SIG-M5 treated with dmso at 0.1 percent for 504 hours (cell line): ENCODE results near the gene SCEL.

Experiments used
- DNase-seq: peaks from one replicate; lab custom pipeline; 2025; ENCODE audit not compliant: unreplicated experiment; lab: John Stamatoyannopoulos, UW

SCEL gene

DNA sequence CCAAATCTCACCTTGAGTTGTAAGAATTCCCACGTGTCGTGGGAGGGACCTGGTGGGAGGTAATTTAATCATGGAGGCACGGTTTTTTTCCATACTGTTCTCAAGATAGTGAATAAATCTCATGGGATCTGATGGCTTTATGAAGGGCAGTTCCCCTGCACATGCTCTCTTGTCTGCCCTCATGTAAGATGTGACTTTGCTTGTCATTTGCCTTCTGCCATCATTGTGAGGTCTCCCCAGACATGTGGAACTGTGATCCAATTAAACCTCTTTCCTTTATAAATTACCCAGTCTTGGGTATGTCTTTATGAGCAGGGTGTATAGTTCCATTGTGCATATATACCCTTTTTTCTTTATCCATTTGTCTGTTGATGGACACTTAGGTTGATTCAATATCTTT lies 13.1 kb downstream of the SCEL start:
- DNase-seq = no peak

DNA sequence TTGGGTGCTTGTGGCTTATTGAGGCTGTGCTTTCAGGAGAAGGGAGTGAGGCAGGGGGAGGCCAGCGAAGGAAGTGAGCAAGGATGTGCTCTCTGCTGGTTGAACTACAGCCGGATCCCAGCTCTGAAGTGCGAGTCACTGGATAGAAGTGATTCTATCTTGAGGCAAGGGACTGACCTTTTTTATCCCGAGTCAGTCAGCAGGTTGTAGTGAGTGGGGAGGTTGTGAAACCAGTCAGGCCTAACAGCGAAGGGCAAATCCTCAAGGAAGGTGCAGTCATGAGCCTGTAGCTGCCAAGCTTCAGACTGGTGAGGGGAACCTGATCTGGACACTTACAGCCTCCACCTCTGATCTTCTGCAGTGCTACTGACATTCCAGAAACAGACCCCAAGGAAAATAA lies 18.6 kb downstream of the SCEL start:
- DNase-seq = no peak

- no peak for DNase-seq
Observed at GRCh38 chr13:77555246-77555645, 19.7 kb downstream of the SCEL start.

DNA sequence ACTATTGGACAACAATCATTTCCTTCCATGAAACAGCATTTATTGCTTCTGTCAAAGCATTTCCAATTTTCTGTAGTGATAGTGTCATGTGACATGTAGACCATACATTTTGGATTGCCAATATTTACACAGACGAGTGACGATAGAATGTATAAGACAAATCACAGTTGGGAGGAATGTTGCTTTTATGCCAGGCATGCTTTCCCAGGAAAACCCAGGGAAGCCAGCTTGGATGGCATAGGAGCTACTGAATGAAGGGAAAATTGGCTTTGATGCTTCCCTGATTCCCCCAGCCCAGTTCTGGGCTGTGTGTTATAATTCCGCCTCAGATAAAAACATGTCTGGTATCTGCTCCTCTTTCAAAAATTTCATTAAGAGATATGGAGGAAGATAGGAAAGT lies 22.5 kb downstream of the SCEL start:
- DNase-seq = no peak

- peak; percentile 8 for DNase-seq
Observed at GRCh38 chr13:77563111-77563510, 27.6 kb downstream of the SCEL start.

DNA sequence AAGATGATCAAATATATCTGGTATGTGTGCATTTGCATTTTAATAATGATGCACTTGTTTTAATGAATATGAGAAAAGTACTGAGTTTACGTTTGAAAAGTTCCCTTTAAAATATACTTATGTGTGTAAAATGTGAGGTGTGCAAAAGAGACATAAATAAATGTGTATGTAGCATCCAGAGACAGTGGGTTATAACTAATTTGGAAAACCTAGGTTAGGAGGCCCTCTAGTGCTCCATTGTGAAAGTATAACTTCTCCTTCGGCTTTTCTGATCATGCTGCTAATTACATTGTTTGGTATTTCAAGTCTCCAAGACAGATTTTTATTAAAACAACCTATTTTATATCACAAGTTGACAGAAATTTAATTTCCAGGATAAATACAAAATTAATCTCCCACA lies 30.1 kb downstream of the SCEL start:
- DNase-seq = peak; percentile 66

GRCh38 chr13:77571956-77572355 lies 36.5 kb downstream of the SCEL start:
- no peak for DNase-seq

GRCh38 chr13:77574096-77574495 lies 38.6 kb downstream of the SCEL start:
- DNase-seq = no peak

GRCh38 chr13:77579959-77580358 lies 44.5 kb downstream of the SCEL start:
- no peak for DNase-seq

GRCh38 chr13:77580748-77581147 lies 45.2 kb downstream of the SCEL start:
- peak; percentile 24 for DNase-seq

- no peak for DNase-seq
Observed at GRCh38 chr13:77583581-77583980, 48.1 kb downstream of the SCEL start.

DNA sequence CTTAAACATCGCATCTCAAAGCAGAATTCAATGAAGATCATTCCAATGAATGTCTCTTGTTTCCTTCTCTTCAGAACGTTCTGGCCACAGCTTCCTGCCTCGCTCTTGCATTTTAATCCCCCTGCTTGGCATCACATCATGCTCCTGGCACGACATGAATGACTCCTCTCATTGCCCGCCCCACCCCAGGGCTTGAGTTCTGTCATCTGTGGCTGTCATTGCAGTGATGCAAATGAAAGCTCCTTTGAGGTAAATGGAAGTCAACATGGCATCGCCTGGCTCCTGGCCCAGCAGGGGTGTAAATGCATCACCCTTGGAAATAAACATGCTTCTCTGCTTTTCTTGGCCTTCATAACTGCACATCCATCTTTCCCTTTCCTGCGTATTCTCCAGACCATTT lies 48.6 kb downstream of the SCEL start:
- no peak for DNase-seq

- DNase-seq = no peak
Observed at GRCh38 chr13:77595166-77595810, 59.8 kb downstream of the SCEL start.

- DNase-seq = no peak
Observed at GRCh38 chr13:77596777-77597176, 61.3 kb downstream of the SCEL start.

DNA sequence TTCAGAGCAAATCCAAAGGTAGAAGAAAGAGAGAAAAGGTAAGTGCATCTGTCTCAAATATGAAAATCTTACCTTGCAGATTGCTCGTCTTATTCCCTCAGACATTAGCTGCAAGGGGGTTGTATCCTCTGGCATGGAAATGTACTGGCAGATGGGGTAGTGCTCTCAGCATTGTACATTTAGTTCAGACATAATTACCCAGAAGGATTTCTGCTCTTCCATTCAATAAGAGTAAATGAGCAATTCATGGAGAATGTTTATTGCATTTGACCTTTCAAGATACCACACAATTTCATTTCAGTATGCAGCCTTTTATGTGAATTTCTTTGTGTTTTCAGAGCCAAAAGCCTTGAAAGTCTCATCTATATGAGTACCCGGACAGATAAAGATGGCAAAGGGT lies 63.8 kb downstream of the SCEL start:
- DNase-seq = no peak

- DNase-seq = no peak
Observed at GRCh38 chr13:77600701-77601100, 65.2 kb downstream of the SCEL start.

DNA sequence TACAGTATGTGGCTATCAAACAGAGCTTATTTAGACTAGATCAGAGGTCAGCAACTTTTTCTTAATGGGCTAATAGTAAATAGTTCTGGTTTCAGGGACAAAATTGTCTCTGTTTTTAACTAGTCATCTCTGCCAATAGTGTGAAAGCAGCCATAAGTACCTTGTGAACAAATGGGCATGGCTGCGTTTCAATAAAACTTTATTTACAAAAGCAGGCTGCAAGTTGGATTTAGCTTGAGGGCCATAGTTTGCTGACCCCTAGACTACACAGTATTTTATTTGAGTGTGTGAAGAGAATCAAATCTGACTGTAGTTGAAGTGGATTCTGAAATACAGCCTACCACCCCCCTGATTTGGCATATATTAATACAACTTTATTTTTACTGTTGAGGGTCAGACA lies 75.6 kb downstream of the SCEL start:
- no peak for DNase-seq

GRCh38 chr13:77616027-77616426 lies 80.5 kb downstream of the SCEL start:
- DNase-seq = no peak

DNA sequence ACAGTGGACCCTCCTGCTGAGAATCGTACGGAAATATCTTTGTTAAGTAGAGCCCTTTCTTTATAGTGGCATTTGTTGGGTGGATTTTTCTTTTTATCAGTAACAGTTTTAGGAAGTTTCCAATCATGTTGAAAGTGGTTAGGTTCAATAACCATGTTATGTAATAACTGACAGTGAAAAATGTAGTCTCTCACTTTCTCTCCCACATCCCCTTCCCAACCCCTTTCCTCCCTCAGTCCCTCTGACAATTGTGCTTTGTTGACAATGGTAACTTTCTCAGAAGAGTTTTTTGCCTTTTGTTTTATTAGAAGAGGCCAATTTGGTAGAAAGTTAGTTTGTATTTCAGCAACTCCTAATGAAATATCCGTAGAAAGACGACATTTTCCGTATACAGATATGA lies 84.1 kb downstream of the SCEL start:
- peak; percentile 60 for DNase-seq

DNA sequence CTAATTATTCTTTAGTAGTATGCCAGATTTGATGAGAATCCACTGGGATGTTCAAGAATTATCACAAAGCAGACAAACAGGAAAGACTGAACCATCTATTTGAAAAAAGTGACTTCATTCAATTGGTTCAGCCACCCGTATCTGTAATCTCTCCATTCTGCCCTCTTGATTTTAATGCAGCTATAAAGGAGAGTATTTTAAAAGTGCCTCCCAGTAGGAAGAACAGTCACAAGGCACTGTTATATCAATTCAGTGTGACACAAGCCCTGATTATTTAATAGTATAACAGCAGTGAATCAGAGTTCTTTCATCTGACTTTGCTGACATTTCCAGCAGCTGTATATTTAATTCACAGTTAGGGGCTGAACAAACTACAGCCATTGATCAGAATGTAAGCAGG lies 84.6 kb downstream of the SCEL start:
- DNase-seq = no peak

GRCh38 chr13:77623806-77624205 lies 88.3 kb downstream of the SCEL start:
- no peak for DNase-seq

DNA sequence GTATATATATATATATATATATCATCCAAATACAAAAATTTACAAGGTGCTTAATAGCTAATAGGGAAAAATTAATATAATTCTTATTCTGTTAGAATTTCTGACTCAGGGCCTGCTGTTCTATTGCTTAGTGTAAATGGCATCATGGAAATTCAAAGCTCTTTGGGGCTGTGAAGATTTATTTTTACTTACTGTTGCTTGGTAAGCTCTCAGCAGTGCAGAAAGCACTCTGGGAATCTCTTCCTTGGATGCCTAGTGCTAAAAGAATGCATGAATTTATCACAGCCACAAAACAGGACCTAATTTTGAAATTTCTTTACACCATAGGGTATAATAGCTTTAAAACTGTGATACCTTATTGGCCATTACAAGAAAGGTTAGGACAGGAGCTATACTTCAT lies 92.7 kb downstream of the SCEL start:
- no peak for DNase-seq

- no peak for DNase-seq
Observed at GRCh38 chr13:77637588-77637987, 102.1 kb downstream of the SCEL start.

DNA sequence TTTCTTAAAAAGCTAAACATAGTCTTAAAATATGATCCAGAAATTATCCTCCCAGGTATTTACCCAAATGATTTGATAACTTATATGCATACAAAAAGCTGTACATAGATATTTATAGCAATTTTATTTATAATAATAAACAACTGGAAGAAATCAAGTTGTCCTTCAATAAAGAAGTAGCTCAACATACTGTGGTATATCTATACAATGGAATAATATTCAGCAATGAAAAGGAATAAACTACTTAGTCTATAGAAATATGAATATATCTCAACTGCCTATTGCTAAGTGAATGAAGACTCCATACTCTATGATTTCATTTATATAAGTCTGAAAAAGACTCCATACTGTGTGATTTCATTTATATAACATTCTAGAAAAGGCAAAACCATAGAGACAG lies 114.9 kb downstream of the SCEL start:
- DNase-seq = no peak
